Activated naive CD4-positive, alpha-beta T cell treated with anti-CD3 and anti-CD28 coated beads, Interleukin-2, amount 10 ng/mL, durations not matched to agents 7 days and 5 days (primary cell): ENCODE results near the gene AP3S2.
"Not testable (repeated sequence)": the region's sequence is repeated elsewhere in the genome, so short reads cannot be mapped to it uniquely, and the experiment has no call there.

ENCODE experiments used
- CTCF ChIA-PET: fragments of 350-600 bp; sonication (Branson Sonifier 250); formaldehyde crosslinking; loops from one replicate; lab custom pipeline; 2021; ENCODE audit warnings: antibody characterized with exemption; lab: Charles Lee
- DNase-seq: peaks from one replicate; pipeline ENCODE4 v3.0.0-alpha.2; 2020
- H3K27ac Mint-ChIP-seq: one replicate; pipeline ENCODE4 v1.8.0; 2021; ENCODE audit warnings: mild to moderate bottlenecking, moderate library complexity, mixed read lengths
- H3K27me3 Mint-ChIP-seq: one replicate; pipeline ENCODE4 v1.8.0; 2021; ENCODE audit warnings: mild to moderate bottlenecking, mixed read lengths
- H3K36me3 Mint-ChIP-seq: one replicate; pipeline ENCODE4 v1.8.0; 2021; ENCODE audit warnings: mixed read lengths
- H3K4me1 Mint-ChIP-seq: one replicate; pipeline ENCODE4 v1.8.0; 2021; ENCODE audit warnings: mixed read lengths
- H3K4me3 Mint-ChIP-seq: one replicate; pipeline ENCODE4 v1.8.0; 2021; ENCODE audit warnings: mild to moderate bottlenecking, moderate library complexity, mixed read lengths
- H3K9me3 Mint-ChIP-seq: one replicate; pipeline ENCODE4 v1.8.0; 2021; ENCODE audit warnings: mixed read lengths

The AP3S2 gene

GRCh38 chr15:89790661-89791060 is 103.1 kb downstream of the AP3S2 start:
- Mint-ChIP-seq H3K4me3 (no peak overlapping the region), H3K36me3 (no peaks in the 10 kb centered on the region), H3K4me1 (no peaks in the 10 kb centered on the region), H3K27me3 (peaks cover 13% of the 10 kb centered on the region), H3K27ac (no peak overlapping the region), H3K9me3 (peaks cover 7% of the 10 kb centered on the region)
- peak; percentile 19 for DNase-seq
- CTCF ChIA-PET: no interaction called here

GRCh38 chr15:89790206-89790605 is 103.6 kb downstream of the AP3S2 start:
- H3K9me3 Mint-ChIP-seq: peaks cover 7% of the 10 kb centered on the region
- CTCF ChIA-PET: no interaction called here
- no peak for DNase-seq
- no peak overlapping the region for H3K27ac Mint-ChIP-seq
- no peaks in the 10 kb centered on the region for H3K4me1 Mint-ChIP-seq
- no peaks in the 10 kb centered on the region for H3K36me3 Mint-ChIP-seq
- no peak overlapping the region for H3K4me3 Mint-ChIP-seq
- peaks cover 8% of the 10 kb centered on the region for H3K27me3 Mint-ChIP-seq

GRCh38 chr15:89788585-89788984 is 105.2 kb downstream of the AP3S2 start:
- CTCF ChIA-PET: interaction anchor here (0.9 kb wide), 1 partner anchor 28 kb away, joined by 3 read pairs; no protein-coding TSS in a partner anchor
- not testable (repeated sequence) for H3K4me3 Mint-ChIP-seq, H3K36me3 Mint-ChIP-seq, H3K9me3 Mint-ChIP-seq, H3K27ac Mint-ChIP-seq, H3K4me1 Mint-ChIP-seq, H3K27me3 Mint-ChIP-seq, DNase-seq

DNA sequence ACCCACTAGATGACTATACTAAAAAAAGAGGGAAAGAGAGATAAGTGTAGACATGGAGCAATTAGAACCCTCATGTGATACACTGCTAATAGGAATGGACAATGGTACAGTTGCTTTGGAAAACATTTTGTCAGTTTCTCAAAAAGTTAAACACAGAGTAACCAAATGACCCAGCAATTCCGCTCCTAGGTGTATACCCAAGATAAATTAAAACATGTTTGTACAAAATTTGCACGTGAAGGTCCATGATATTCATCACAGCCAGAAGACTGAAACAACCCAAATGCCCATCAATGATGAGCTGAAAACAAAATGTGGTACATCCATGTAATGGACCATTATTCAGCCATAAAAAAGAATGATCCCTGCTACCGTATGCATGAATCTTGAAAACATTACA is 105.8 kb downstream of the AP3S2 start:
- Mint-ChIP-seq H3K4me3 (no peak overlapping the region), H3K27me3 (no peaks in the 10 kb centered on the region), H3K27ac (no peak overlapping the region), H3K4me1 (no peaks in the 10 kb centered on the region), H3K9me3 (peaks cover 7% of the 10 kb centered on the region), H3K36me3 (no peaks in the 10 kb centered on the region)
- CTCF ChIA-PET: interaction anchor here (0.9 kb wide), 1 partner anchor 27 kb away, joined by 3 read pairs; no protein-coding TSS in a partner anchor
- DNase-seq: no peak

DNA sequence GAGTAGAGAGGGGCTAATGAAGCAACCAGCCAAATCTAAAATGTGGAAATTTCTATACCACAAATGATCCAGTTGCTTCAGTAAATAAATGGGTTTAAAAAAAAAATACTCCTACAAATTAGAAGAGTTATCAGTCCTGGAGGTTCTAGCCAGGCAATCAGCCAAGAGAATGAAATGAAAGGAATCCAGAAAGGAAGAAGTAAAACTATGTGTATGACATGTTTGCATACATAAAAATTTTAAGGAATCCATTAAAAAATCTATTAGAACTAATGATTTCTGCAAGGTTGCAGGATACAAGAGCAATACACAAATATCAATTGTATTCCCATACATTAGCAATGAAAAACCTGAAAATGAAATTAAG is 108.0 kb downstream of the AP3S2 start:
- CTCF ChIA-PET: no interaction called here
- peaks cover 5% of the 10 kb centered on the region for H3K4me1 Mint-ChIP-seq
- no peak overlapping the region for H3K4me3 Mint-ChIP-seq

GRCh38 chr15:89785064-89785773 is 108.6 kb downstream of the AP3S2 start:
- DNase-seq: peak; percentile 18
- CTCF ChIA-PET: no interaction called here

More for the DNA sequence above, 108.0 kb downstream of the AP3S2 start:
- DNase-seq: no peak
- Mint-ChIP-seq H3K9me3 (peaks cover 7% of the 10 kb centered on the region), H3K27ac (no peak overlapping the region), H3K36me3 (no peaks in the 10 kb centered on the region), H3K27me3 (peaks cover 10% of the 10 kb centered on the region)

GRCh38 chr15:89784686-89784960 is 109.2 kb downstream of the AP3S2 start:
- H3K4me1 Mint-ChIP-seq: peaks cover 8% of the 10 kb centered on the region

More at GRCh38 chr15:89785064-89785773, 108.6 kb downstream of the AP3S2 start:
- Mint-ChIP-seq H3K4me3 (no peak overlapping the region), H3K27me3 (peaks cover 14% of the 10 kb centered on the region), H3K36me3 (no peaks in the 10 kb centered on the region), H3K9me3 (peaks cover 7% of the 10 kb centered on the region), H3K27ac (no peak overlapping the region), H3K4me1 (peaks cover 8% of the 10 kb centered on the region)

GRCh38 chr15:89783861-89784685 is 109.7 kb downstream of the AP3S2 start:
- CTCF ChIA-PET: interaction anchor here (0.6 to 1.7 kb wide), 3 partner anchors 23 to 91 kb away, joined by 3 to 5 read pairs (median 4); no protein-coding TSS in a partner anchor
- no peaks in the 10 kb centered on the region for H3K36me3 Mint-ChIP-seq
- H3K9me3 Mint-ChIP-seq: peaks cover 7% of the 10 kb centered on the region
- H3K27me3 Mint-ChIP-seq: peaks cover 14% of the 10 kb centered on the region
- peak; percentile 4 for DNase-seq
- no peak overlapping the region for H3K27ac Mint-ChIP-seq
- H3K4me3 Mint-ChIP-seq: no peak overlapping the region
- H3K4me1 Mint-ChIP-seq: peaks cover 8% of the 10 kb centered on the region

More at GRCh38 chr15:89784686-89784960, 109.2 kb downstream of the AP3S2 start:
- Mint-ChIP-seq H3K27me3 (peaks cover 14% of the 10 kb centered on the region), H3K36me3 (no peaks in the 10 kb centered on the region), H3K27ac (no peak overlapping the region), H3K9me3 (peaks cover 7% of the 10 kb centered on the region), H3K4me3 (no peak overlapping the region)
- CTCF ChIA-PET: interaction anchor here (0.6 to 1.7 kb wide), 2 partner anchors 23 to 80 kb away, joined by 3 to 5 read pairs; no protein-coding TSS in a partner anchor
- peak; percentile 5 for DNase-seq

DNA sequence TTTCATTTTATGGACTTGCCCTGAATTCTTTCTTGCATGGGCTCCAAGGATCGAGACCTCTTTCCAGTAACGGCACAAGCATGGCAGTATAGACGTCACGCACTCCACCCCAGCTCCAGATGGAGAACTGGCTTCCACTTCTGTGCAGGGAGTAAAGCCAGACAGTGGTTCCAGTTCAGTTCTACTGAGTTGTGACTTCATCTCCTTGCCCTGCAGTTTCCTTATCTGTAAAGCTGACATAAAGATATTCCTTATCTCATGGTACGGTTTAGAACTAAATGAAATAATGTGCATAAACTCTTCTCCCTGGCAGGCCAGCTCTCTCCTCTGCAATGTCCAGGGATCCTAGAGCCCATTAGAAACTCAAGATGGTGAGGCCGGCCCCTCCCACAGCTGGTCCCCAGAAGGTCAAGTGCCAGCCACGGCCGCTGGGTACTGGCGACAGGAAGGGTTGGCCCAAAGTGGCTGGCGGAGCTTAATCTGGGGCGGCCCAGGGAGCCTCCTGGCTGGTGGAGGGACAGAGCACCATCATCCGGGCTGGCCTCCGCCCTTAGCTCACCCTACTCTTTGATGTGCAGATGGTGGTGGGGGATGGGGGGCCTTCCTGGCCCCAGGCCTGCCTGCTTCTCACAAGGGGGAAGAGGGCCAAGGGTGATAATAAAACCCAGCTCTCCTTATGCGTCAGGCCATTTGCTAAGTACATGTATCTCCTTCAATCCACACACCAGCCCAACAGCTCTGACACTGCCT is 110.5 kb downstream of the AP3S2 start:
- Mint-ChIP-seq H3K4me3 (no peak overlapping the region), H3K9me3 (peaks cover 6% of the 10 kb centered on the region), H3K36me3 (no peaks in the 10 kb centered on the region), H3K27ac (no peak overlapping the region), H3K27me3 (peaks cover 22% of the 10 kb centered on the region), H3K4me1 (peaks cover 8% of the 10 kb centered on the region)
- CTCF ChIA-PET: interaction anchor here (1.6 to 1.7 kb wide), 2 partner anchors 22 to 91 kb away, joined by 4 to 5 read pairs; no protein-coding TSS in a partner anchor
- DNase-seq: peak; percentile 15

- CTCF ChIA-PET: interaction anchor here (1.6 kb wide), 1 partner anchor 92 kb away, joined by 4 read pairs; no protein-coding TSS in a partner anchor
- H3K36me3 Mint-ChIP-seq, H3K4me3 Mint-ChIP-seq, H3K4me1 Mint-ChIP-seq, DNase-seq, H3K27ac Mint-ChIP-seq, H3K9me3 Mint-ChIP-seq: not testable (repeated sequence)
- peaks cover 29% of the 10 kb centered on the region for H3K27me3 Mint-ChIP-seq
Observed at GRCh38 chr15:89782619-89782950, 111.2 kb downstream of the AP3S2 start.

- DNase-seq: peak; percentile 14
- H3K27ac Mint-ChIP-seq: no peak overlapping the region
- H3K27me3 Mint-ChIP-seq: peaks cover 35% of the 10 kb centered on the region
- no peak overlapping the region for H3K4me3 Mint-ChIP-seq
- H3K36me3 Mint-ChIP-seq: no peaks in the 10 kb centered on the region
- H3K9me3 Mint-ChIP-seq: no peaks in the 10 kb centered on the region
- CTCF ChIA-PET: interaction anchor here (1.0 kb wide), 1 partner anchor 106 kb away, joined by 3 read pairs; no protein-coding TSS in a partner anchor
- peaks cover 9% of the 10 kb centered on the region for H3K4me1 Mint-ChIP-seq
Observed at GRCh38 chr15:89781891-89782618, 111.7 kb downstream of the AP3S2 start.

DNA sequence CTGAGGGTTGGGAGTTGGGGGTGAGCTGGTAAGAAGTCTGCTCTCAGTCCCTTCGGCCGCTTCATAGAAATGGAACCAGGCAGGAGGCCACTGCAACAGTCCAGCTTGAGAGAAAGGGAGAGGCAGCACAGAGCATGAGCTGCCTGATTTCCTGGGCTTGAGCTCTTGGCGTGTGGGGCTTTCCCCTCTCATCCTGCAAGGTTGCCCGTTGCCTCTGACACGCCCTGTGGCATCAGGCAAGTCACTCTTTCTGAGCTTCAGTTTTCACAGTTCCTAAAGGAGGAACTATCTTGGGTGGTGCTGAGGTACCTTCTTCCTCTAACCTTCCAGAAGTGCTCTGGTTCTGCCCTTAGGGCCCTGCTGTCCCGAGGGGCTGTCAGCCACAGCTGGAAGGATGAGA is 112.7 kb downstream of the AP3S2 start:
- Mint-ChIP-seq H3K4me1 (peaks cover 10% of the 10 kb centered on the region), H3K27me3 (peaks cover 45% of the 10 kb centered on the region), H3K9me3 (no peaks in the 10 kb centered on the region), H3K27ac (no peak overlapping the region), H3K36me3 (no peaks in the 10 kb centered on the region), H3K4me3 (no peak overlapping the region)
- CTCF ChIA-PET: interaction anchor here (1.0 to 1.9 kb wide), 4 partner anchors 20 to 107 kb away, joined by 3 to 6 read pairs (median 4); no protein-coding TSS in a partner anchor
- peak; percentile 20 for DNase-seq

- DNase-seq: no peak
- Mint-ChIP-seq H3K4me1 (peaks cover 10% of the 10 kb centered on the region), H3K9me3 (no peaks in the 10 kb centered on the region), H3K27me3 (peaks cover 49% of the 10 kb centered on the region), H3K27ac (no peak overlapping the region), H3K4me3 (no peak overlapping the region), H3K36me3 (no peaks in the 10 kb centered on the region)
- CTCF ChIA-PET: interaction anchor here (1.0 to 1.9 kb wide), 4 partner anchors 20 to 107 kb away, joined by 3 to 6 read pairs (median 4); no protein-coding TSS in a partner anchor
Observed at GRCh38 chr15:89780601-89781000, 113.2 kb downstream of the AP3S2 start.
